GM12892 (cell line): ENCODE data around the gene FXYD7.

ENCODE experiments used
- POLR2A ChIP-seq: IDR thresholded peaks from 2 replicates; pipeline ENCODE4 v1.6.1; 2011; ENCODE audit warnings: low read depth, low read length, control low read depth
- POLR2AphosphoS5 ChIP-seq: IDR thresholded peaks from 2 replicates; pipeline ENCODE4 v1.6.1; 2011; ENCODE audit warnings: low read depth, low read length, control low read depth
- TAF1 ChIP-seq: IDR thresholded peaks from 2 replicates; pipeline ENCODE4 v1.6.1; 2011; ENCODE audit warnings: low read depth, mild to moderate bottlenecking, control low read depth, low read length, borderline replicate concordance

DNA sequence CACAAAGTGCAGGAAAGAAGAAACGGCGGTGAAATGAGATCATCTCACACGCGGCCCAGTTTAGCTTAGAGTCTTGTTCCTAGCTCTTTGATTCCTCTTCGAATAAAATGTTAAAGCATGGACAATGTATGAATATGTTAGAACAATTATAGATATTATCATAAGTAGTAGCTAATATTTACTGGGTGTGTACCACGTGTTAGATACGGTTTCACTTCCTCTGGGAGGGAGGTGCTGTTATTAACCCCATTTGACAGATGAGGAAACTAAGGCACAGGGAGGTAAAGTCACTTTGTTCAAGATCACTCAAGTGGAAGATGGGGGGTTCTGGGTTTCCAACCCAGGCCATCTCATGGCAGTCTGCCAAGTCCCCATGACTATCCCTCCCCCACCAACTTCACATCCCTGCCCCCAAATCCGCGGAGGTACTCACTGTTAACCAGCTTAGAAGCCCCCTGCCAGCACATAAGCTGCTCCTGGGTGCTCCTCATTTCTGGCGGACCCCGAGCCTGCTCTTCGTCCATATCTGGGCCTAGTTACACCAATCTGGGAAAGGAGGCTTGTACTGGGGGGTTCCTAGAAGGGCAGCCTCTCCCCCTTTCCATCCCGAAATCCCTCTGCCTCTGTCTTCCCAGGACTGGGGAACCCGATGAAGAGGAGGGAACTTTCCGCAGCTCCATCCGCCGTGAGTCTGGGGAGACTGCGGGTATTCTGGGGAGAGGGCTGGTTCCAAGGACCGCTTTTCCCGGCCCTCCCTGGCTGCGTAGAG is 1.0 kb upstream of the FXYD7 start:
- no peak for TF ChIP-seq POLR2A
- no peak for TF ChIP-seq POLR2AphosphoS5
- TF ChIP-seq TAF1, result no peak
